Ishikawa (cell line): ENCODE data around the gene PLEKHG4.

Experiments used
- CEBPB ChIP-seq: IDR thresholded peaks from 2 replicates; pipeline ENCODE4 v1.6.1; 2012
- CREB1 ChIP-seq: IDR thresholded peaks from 2 replicates; pipeline ENCODE4 v1.6.1; 2012; ENCODE audit warnings: low read depth
- EGR1 ChIP-seq: IDR thresholded peaks from 2 replicates; pipeline ENCODE4 v1.6.1; 2012
- EP300 ChIP-seq: IDR thresholded peaks from 2 replicates; pipeline ENCODE4 v1.6.1; 2012; ENCODE audit warnings: borderline replicate concordance
- FOXM1 ChIP-seq: IDR thresholded peaks from 2 replicates; pipeline ENCODE4 v1.6.1; 2012; ENCODE audit warnings: low read depth, borderline replicate concordance
- MAX ChIP-seq: IDR thresholded peaks from 2 replicates; pipeline ENCODE4 v1.6.1; 2012
- NFIC ChIP-seq: IDR thresholded peaks from 2 replicates; pipeline ENCODE4 v1.6.1; 2012
- RAD21 ChIP-seq: IDR thresholded peaks from 2 replicates; pipeline ENCODE4 v1.6.1; 2012; ENCODE audit warnings: low read depth
- REST ChIP-seq: IDR thresholded peaks from 2 replicates; pipeline ENCODE4 v1.6.1; 2012; ENCODE audit warnings: low read depth, mild to moderate bottlenecking
- TAF1 ChIP-seq: IDR thresholded peaks from 2 replicates; pipeline ENCODE4 v1.6.1; 2012; ENCODE audit warnings: low read depth, mild to moderate bottlenecking
- TCF12 ChIP-seq: IDR thresholded peaks from 2 replicates; pipeline ENCODE4 v1.6.1; 2012; ENCODE audit warnings: low read depth
- TEAD4 ChIP-seq: IDR thresholded peaks from 2 replicates; pipeline ENCODE4 v1.6.1; 2012
- USF1 ChIP-seq: IDR thresholded peaks from 2 replicates; pipeline ENCODE4 v1.6.1; 2012
- YY1 ChIP-seq: IDR thresholded peaks from 2 replicates; pipeline ENCODE4 v1.6.1; 2012; ENCODE audit warnings: low read depth
- ZBTB7A ChIP-seq: IDR thresholded peaks from 2 replicates; pipeline ENCODE4 v1.6.1; 2012; ENCODE audit warnings: low read depth

Gene PLEKHG4

GRCh38 chr16:67249178-67250044 is 29.9 kb upstream of the PLEKHG4 start:
- TF ChIP-seq ZBTB7A (no peak), TEAD4 (no peak), USF1 (no peak), MAX (no peak), CEBPB (no peak), YY1 (no peak), EGR1 (no peak), CREB1 (no peak), REST (no peak), EP300 (no peak), NFIC (no peak), TAF1 (no peak), FOXM1 (no peak), TCF12 (no peak), RAD21 (no peak)

- TF ChIP-seq CREB1 (no peak), REST (no peak), TAF1 (no peak), NFIC (no peak), TEAD4 (no peak), ZBTB7A (no peak), YY1 (no peak), MAX (no peak), USF1 (no peak)
These were observed 29.3 kb upstream of the PLEKHG4 start for GRCh38 chr16:67250045-67250327.

- TF ChIP-seq EP300 (no peak), TAF1 (no peak), CEBPB (no peak)
These were observed 26.5 kb upstream of the PLEKHG4 start for GRCh38 chr16:67252609-67253497.

- TF ChIP-seq RAD21 (no peak), EP300 (no peak), TEAD4 (no peak), MAX (no peak), TAF1 (no peak), CEBPB (no peak), ZBTB7A (no peak), USF1 (no peak), NFIC (no peak)
These were observed 24.4 kb upstream of the PLEKHG4 start for GRCh38 chr16:67254801-67255552.
